ENCODE results near the gene SORCS2.

Gene SORCS2

DNA sequence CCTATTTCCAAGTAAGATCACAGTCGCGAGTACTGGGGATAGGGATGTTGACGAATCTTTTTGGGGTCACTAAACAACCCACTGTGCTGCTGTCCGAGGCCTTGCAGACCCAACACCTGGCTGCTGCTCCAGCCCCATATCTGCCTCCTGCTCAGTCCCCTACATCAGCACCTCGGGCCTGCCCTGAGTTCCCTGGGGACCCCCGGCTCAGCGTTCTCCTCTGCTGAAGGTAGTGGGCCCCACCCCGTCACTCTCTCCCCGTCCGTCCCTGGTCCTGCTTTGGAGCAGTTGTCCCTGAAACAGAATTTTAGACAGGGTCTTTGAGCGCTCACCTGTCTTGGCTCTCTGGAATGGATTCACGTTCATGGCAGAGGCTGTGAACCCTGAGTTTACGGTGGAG, 444.8 kb downstream of the SORCS2 start:
- DNase-seq (ENCODE audit: low spot score), result no peak

DNA sequence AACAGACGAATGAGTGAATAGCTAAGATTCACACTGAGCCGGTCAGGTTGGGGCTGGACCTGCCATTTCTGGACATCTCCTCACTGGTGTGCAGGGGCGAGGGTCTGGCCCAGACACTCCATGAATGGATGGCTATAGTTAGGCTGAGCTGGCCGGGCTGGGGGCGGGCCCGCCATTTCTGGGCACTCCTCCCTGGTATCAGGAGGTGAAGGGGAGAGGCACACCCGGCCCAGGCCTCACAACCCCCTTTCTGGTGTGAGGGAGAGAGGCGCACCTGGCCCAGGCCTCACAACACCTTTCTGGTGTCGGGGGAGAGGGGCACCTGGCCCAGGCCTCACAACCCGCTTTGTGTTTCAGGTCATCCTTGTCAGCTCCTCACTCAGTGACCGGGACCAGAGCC, 445.6 kb downstream of the SORCS2 start:
- DNase-seq (ENCODE audit: low spot score), result no peak

DNA sequence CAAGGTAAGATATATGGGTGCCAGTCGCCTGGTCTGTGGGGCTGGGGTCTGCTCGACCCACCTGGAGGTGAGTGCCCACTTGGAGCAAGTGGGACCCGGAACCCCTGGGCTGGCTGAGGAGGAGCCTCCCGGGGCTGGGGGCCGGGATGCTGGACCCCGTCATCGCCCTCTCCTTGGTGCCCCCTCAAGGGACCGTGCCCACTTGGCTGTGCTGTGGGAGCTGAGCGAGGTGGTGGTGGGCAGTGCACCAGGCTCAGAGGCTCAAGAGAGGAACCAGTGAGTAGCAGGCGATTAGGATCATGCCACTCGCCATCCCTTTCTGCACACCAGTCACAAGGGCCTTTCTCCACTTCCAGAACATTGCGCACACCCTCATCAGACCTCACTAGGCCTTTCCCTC, 446.2 kb downstream of the SORCS2 start:
- DNase-seq (ENCODE audit: low spot score), result no peak

- no peak for DNase-seq (ENCODE audit: low spot score)
Observed at GRCh38 chr4:7638984-7639789, 446.8 kb downstream of the SORCS2 start.

GRCh38 chr4:7640136-7640535, 447.8 kb downstream of the SORCS2 start:
- no peak for DNase-seq (ENCODE audit: low spot score)

- DNase-seq (ENCODE audit: low spot score), result no peak
Observed at GRCh38 chr4:7641712-7642111, 449.4 kb downstream of the SORCS2 start.

DNA sequence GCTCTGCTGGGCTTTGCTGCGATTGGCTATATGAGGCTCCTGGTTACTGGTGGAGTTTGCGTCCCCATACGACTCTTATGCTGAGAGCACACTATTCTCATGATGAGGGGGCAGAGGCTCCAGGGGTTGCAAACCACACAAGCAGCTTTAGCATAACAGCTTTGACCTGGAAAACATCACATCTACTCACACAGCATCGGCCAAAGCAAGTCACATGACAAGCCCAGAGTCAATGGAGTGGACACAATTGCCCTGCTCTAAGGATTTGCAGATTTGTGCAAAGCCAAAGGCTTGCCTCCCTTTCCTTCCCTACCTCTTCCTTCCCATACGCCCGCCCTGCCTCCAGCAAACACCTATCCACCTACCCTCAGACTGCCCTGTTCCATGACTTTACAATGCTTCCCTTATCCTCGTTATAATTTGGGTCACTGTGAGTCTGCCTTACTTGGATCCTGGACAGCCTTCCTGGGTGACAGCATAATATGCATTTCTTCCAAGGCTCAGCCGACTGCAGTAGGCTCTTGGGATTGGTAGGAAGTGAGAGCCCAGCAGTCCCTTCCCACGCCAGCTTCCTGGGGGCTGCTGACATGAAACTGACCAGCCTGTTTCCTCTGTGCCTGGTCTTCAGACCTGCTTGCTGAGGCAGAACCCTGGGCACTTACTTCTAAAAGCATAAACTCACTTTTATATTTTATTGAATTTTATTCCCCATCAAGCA, 450.6 kb downstream of the SORCS2 start:
- no peak for DNase-seq (ENCODE audit: low spot score)

- no peak for DNase-seq (ENCODE audit: low spot score)
Observed at GRCh38 chr4:7645158-7645557, 452.8 kb downstream of the SORCS2 start.

- no peak for DNase-seq (ENCODE audit: low spot score)
Observed at GRCh38 chr4:7645956-7646355, 453.6 kb downstream of the SORCS2 start.

DNA sequence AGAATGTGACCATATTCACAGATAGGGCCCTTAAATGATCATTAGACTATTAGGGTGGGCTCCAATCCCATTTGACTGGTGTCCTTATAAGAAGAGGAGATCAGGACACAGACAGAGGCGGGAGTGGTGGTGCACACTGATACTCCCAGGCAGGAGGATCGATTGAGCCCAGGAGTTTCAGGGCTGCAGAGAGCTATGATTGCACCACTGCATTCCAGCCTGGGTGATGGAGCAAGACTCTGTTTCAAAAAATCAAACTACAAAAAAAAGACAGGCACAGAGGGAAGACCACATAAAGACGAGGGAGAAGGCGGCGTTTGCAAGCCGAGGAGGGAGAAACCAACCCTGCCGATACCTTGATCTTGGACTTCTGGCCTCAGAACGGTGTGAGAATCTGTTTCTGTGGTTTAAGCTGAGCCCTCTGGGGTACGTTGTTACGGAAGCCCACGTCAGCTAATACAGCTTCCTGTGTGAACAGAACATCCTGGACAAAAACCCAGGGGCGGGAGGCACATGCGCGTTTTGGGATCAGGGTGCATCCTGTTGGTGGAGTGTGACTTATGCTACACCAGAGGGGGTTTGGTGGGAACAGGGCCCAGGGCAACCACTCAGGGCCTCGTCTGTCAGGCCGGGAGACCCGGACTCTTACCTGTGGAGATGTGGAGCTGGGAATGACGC, 454.2 kb downstream of the SORCS2 start:
- DNase-seq (ENCODE audit: low spot score), result no peak

- DNase-seq (ENCODE audit: low spot score), result no peak
Observed at GRCh38 chr4:7647186-7647585, 454.8 kb downstream of the SORCS2 start.

DNA sequence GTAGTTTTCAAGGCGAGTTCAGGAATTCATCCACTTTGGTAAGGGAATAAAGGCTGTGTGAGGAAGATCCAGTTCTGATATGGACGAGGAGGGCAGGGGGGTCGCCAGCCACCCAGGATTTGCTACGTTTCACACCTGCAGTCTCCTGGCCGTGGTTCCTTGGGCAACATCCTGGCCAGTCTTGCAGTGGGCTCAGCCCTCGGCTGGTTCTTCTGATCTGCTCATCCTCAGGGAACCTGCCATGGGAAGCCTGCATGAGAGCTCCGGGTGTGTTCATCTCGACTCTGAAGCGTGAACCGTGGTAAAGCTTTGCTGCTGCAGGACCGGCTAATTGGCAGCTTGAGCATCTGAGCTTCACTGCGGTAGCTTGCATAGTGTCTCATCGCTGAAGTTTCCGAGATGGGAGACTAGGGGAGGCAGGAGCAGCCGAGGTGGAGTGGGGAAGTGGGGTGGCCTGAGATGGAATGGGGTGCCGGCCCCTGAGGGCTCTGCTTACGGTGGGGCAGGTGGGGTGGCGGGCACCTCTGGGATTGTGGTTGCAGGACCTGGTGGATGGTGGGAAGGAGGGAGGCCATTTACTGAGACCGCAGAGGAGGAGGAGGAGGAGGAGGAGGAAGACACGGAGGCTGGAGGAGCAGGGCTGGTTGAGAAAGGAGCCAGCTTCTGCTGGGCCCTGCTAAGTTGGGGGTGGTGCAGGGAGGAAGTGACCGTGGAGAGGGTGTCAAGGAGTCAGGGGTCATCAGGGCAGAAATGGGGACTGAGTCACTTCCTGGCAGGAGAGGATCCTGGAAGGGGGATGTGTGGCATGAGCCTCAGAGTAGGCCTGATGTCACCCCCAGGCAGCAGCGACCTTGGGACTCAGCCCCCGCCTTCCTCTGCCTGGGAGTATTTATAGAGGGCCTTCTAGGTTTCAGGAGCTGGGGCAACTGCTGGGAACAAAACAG, 455.5 kb downstream of the SORCS2 start:
- no peak for DNase-seq (ENCODE audit: low spot score)

DNA sequence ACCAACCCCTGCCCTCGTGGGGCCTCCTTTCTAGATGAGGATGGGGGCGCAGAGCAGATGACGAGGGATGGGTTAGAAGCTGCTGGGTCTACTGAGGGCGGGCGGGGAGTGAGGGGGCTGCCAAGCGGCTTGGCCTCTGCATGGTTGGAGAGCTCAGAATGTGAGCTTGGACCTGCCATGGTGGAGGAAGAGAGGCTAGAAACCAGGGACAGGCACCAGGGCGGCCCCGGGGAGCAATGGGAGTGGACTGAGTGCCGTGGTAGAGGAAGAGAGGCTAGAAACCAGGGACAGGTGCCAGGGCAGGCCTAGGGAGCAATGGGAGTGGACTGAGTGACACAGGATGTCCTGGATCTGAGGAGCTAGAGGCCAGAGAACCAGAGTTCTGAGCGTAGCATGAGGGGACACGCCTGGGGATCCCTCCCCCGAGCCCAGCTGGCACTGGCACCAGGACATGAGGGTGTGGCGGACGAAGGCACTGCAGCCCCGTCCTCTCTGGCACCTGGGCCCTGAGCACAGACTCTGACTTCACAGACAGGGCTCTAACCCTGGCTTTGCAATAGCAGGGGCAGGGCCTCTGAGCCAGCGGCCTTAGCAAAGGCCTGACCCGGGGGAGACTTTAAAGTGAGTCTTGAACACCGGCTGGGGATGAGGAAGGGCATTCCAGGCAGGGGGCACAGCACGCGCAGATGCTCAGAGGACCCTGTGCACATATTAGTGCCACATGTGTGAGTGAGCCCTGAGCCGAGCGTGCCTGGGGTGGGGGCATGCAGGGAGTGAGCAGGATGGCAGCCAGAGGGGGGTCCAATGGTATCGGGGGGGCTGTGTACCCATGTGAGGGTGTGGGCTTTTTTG, 456.4 kb downstream of the SORCS2 start:
- DNase-seq (ENCODE audit: low spot score), result no peak

DNA sequence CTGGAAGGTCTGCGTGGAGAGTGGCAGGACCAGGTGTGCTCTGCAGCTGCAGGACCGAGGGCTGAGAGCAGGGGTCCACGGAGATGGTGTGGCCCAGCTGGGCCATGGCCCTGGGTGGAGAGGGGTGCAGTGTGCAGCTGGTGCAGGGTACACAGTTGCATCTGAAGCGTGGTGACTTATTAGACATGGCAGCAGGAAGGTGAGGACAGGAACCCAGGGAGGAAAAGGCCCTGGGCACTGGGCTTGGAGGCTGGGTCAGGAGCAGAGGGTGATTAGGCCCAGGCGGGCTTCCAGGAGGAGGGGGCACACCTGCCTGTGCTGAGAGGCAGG, 457.0 kb downstream of the SORCS2 start:
- DNase-seq (ENCODE audit: low spot score), result no peak

- no peak for DNase-seq (ENCODE audit: low spot score)
Observed at GRCh38 chr4:7649741-7650531, 457.6 kb downstream of the SORCS2 start.

DNA sequence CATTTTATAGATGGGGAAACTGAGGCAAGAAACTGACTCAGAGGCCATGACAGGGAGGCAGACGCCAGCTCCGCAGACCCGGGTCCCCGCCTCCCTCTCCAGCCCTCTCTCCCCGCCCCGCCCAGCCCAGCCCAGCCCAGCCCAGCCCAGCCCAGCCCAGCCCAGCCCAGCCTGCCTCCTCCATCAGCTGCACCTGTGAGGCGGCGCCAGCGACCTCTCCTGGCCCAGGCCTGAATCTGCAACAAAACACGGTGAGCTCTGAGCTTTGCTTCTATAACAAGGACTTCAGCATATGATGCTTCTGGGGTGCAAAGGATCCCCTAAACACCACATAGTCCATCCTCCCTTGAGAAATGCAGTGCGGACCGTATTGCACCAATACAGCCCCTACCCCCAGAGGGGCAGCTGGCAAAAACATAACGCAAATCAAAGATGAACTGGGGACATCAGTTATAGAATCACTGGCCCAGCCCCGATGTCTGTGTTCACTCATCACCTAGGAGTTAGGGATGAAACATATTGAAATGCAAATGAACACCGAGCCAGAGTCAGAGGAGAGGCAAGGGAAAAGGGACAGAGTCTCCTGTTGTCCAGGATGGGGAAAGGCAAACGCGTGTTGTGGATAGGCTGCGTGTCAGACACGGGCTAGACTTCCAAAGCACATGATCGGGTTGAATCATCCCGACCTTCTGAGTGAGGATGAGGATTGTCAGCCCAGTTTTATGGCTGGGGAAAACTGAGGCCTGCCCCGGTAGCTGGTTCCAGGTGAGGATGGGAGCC, 458.5 kb downstream of the SORCS2 start:
- DNase-seq (ENCODE audit: low spot score), result no peak

DNA sequence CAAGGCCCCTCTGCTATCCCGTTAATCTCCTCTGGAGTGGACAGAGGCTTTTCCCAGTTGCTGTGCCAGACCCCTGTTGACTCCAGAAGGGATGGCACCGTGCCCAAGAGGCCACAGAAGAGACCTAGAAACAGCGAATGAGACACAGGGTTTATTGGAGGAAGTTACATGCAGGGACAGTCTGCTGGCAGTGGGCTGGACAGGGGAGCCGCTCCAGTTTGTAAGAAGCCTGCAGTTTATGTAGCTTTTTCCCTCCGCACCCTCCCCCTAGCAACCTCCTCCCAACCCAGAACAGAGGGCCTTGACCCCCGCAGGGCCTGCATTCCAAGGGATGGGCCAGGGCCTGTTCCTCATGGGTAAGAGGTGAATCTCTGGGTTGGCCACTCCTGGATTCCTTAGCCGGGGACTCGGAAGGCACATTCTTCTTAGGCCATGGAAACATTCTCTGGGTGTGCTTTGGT, 459.2 kb downstream of the SORCS2 start:
- DNase-seq (ENCODE audit: low spot score), result no peak

GRCh38 chr4:7652006-7652405, 459.7 kb downstream of the SORCS2 start:
- no peak for DNase-seq (ENCODE audit: low spot score)

DNA sequence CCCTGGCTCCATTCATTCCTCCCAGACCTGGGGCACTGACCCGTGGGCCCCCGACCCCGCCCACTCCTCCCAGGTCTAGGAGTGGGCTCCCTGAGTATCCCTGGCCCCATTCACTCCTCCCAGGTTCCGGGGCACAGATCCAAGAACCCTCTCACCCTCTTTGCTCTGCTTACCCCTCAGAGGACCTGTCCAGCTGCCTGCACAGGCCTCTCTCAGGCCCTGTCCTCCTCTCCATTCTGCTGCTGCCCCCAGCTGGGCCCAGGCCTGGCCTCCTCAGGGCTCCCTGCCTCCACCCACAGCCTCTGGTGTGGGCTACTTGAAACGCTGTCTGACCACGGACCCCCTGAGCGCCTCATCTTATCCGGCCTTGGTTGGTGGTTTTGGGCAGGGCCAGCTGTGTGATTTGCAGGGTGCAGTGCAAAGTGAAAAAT, 460.1 kb downstream of the SORCS2 start:
- no peak for DNase-seq (ENCODE audit: low spot score)
